Measurements from ENCODE around the gene PLA2G15.

PLA2G15 gene, protein sequence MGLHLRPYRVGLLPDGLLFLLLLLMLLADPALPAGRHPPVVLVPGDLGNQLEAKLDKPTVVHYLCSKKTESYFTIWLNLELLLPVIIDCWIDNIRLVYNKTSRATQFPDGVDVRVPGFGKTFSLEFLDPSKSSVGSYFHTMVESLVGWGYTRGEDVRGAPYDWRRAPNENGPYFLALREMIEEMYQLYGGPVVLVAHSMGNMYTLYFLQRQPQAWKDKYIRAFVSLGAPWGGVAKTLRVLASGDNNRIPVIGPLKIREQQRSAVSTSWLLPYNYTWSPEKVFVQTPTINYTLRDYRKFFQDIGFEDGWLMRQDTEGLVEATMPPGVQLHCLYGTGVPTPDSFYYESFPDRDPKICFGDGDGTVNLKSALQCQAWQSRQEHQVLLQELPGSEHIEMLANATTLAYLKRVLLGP

GRCh38 chr16:68244903-68245853 lies at the start of gene PLA2G15:
Gene PLA2G15 (plus strand): TSS chr16:68245373. CDS start chr16:68245427, 54 bp downstream.
- peak; percentile 96 for DNase-seq

GRCh38 chr16:68197250-68197649 lies 47.9 kb upstream of the PLA2G15 start:
- no peak for DNase-seq

DNA sequence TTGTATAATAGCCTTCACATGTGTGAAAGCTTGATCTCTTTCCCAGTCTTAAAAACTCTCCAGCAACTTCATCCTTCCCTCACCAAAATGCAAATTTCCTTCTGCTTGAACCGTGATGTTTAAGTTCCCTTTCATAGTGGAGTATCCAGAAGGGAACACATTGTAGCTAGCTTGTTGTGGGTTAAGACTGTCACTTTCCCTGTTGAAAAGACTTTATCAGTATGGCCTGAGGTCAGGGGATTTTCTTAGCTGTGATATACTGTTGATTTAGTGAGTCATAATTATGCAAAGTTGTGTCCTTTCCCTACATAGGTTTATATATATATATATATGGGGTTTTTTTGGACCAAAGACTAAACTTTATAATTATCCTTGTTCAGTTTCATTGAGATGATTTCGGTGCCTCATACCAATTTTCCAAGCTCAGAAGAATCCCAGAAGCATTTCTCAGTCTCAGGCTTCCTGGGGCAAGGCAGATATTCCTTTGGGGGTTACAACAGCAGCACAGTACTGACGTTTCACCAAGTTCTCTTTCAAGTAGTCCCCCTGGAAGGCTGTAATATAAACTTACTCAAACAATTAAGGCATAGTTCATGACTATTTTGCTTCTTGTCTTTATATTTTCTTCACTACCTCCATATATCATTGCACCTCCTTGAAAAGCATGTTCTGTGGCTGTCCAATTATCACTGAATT lies 44.9 kb upstream of the PLA2G15 start:
- DNase-seq: no peak

- no peak for DNase-seq
Measured at GRCh38 chr16:68202091-68202519, 43.1 kb upstream of the PLA2G15 start.

DNA sequence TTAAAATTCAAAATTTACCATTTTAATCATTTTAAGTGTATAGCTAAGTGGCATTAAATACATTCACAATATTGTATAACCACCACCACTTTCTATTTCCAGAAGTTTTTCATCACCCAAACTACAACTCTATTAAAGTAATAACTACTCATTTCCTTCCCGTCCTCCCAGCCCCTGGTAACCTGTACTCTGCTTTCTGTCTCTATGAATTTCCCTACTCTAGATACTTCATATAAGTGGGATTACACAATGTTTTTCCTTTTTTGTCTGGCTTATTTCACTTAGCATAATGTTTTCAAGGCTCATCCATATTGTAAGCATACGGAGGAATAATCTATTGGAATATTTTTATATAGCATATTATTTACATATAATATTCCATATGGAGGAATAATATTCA lies 38.9 kb upstream of the PLA2G15 start:
- DNase-seq: no peak

DNA sequence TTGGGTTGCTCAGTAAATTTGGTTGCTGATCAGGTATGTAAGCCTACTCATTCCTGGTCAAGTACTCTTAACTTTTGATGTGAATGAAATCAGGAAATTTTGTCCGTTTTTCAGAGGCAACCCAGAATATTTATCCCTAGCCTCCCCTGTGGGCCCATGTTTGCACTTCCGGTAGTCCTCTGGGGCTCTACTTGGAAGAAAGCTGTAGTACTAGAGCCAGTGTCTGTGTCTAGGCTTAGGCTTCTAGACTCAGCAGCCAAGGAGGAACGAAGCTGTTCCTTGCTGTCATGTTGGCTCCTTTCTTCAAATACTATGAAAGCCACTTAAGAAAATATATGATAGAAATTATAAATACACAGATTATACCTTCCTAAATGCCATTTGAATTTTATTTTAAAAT lies 30.4 kb upstream of the PLA2G15 start:
- DNase-seq: no peak

DNA sequence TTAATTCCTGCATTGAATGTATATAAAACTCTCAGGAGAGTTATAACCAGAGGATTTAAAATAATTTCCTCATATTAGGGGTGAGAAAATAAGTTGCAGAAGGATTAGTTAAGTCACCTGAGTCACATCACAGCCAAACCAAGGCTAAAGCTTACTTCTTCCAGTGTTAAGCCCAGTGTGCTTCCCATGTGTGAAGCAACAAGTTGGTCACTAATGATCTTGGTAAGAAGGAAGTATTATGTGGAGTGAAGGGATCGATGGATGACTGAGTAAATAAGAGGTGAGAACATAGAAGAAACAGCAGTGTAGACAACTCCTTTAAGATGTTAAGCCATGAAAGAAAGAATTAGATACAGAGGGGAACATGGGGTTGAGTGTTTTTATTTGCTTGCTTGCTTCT lies 29.9 kb upstream of the PLA2G15 start:
- DNase-seq: no peak

DNA sequence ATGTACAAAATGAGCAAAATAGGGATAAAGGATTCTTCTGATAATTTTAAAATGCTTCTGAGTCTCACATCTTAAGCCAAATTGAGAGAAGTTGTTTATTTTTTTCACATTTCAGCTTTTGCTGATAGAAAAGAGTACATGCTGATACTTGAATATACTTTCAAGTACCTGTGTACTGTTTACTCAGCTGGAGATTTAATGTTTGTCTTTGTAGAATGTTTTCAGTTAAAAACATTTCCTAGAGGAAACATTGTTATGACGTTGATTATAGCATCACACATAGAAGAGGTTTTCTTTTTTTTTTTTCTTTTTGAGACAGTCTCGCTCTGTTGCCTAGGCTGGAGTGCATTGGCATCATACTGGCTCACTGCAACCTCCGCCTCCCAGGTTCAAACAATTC lies 28.9 kb upstream of the PLA2G15 start:
- DNase-seq: no peak

DNA sequence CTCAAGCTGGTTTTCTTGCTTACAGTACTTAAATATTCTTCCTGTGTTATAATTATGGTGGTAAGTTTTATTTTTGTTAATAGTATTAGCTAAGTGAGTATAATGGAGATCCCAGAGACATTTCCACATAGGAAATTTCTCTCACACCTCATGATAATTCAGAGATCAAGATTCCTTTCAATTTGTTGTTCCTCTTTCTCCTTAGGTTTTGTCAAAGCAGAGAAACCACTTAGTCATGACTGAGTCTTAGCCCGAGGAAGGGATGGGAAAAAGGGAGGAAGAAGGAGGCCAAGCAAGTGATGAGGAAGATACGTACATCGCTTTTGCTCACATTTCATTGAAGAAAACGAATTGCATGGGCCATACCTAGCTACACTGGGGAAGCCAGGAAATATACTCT lies 27.7 kb upstream of the PLA2G15 start:
- DNase-seq: no peak

- no peak for DNase-seq
Measured at GRCh38 chr16:68219725-68220351, 25.3 kb upstream of the PLA2G15 start.

GRCh38 chr16:68223072-68223471 lies 22.1 kb upstream of the PLA2G15 start:
- no peak for DNase-seq

- DNase-seq: no peak
Measured at GRCh38 chr16:68226116-68226515, 19.1 kb upstream of the PLA2G15 start.

GRCh38 chr16:68227183-68227793 lies 17.9 kb upstream of the PLA2G15 start:
- no peak for DNase-seq

DNA sequence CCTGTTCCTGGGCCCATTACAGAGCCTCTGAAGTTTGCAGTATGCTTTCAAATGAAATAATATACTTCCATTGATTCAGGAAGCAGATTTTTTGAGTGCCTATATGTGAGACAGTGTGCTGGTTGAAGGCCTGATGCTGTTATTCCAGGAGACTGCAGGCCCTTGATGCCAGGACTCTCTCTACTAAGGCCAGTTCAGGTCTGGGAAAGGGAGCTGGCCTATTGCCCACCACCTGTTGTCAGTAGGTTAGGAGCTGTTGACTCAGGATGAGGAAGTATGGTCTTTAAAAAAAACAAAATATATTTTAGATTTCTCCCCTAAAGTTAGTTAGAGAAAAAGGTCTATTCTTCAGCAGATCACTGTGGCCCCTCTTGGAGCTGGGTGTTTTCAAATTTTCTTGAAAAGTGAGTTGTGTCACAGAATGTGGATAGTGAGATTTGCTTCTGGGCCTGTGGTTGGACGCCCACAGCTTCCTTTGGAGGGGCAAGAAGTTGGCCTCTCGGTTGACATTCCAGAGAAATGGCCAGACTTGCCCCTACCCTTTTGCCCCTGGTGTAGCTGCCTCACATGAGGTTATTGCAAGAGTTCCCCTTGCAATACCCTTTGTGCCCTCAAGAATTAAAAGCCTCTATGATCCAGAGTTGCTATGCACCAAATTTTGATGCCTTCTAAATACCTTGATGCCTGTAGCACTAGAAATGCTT lies 17.2 kb upstream of the PLA2G15 start:
- DNase-seq: no peak

GRCh38 chr16:68228652-68229051 lies 16.5 kb upstream of the PLA2G15 start:
- DNase-seq: no peak

DNA sequence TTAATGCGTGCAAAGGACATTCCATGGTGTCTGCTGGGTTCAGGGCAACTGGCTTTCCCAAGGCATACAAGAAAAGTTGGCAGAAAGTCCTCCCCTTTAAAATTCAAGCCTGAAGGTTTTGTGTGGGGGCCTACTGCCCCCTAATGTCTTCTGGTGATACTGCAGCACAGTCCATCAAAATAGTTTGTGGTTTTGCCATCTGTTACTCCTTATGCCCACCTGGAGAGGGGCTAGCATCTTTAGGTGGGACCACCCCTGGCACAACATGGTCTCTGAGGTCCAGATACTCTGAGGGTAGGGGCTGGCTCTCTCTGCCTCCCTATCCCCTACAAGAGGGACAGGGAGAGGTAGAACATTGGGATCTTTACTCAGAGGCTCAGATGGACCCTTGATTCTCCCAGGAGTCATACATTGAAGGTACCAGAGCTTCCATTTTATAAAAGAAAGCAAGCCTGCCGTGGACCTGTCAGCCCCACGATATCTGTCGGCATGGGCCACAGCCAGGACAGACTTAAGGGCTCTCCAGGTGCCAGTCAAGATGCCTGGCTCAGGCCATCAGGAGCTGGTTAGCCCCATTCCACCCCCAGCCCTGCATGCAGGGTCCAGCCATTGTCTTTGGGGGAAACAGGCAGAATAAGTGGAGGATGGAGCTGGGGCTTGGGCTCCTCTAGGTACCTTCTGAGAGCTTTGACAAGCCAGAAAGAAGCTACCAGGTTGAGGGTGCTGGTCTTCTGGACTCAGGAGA lies 15.6 kb upstream of the PLA2G15 start:
- DNase-seq: no peak

- no peak for DNase-seq
Measured at GRCh38 chr16:68230176-68230571, 15.0 kb upstream of the PLA2G15 start.

DNA sequence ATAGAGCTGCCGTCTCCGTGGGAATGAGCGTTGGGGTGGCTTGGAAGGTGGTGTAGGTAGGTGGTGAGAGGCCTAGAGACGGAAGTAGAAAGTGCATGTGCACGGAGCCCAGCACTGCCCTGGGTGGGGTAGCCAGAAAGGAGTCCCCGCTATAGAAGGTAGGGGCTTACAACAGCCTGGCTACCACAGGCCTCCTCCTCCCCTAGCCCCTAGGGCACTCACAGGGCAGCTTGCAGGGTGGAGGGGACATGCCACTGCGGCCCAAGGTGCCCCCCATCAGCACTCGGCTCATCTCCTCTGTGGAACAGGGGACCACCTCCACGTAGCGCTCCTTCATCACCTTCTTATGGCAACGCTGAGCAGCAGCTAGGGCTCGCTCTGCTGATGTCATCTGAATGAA lies 14.2 kb upstream of the PLA2G15 start:
- DNase-seq: no peak

GRCh38 chr16:68231384-68232136 lies 13.6 kb upstream of the PLA2G15 start:
- DNase-seq: no peak

GRCh38 chr16:68232335-68232734 lies 12.8 kb upstream of the PLA2G15 start:
- DNase-seq: no peak
